Stimulated activated naive CD8-positive, alpha-beta T cell treated with anti-CD3 and anti-CD28 coated beads, Interleukin-15, Interleukin-2, amounts not matched to agents 100 U/mL and 50 U/mL, for 24 hours (primary cell): ENCODE measurements around the gene DUSP16.

Experiments
- ATAC-seq: fragments of 150-1000 bp; cut with Tn5 transposase; one replicate; pipeline ENCODE4 v1.10.0; 2021
- DNase-seq: peaks from one replicate; pipeline ENCODE4 v3.0.0; 2021

The DUSP16 gene

GRCh38 chr12:12441429-12441807 is 121.2 kb downstream of the DUSP16 start:
- DNase-seq = no peak
- no peak for ATAC-seq

DNA sequence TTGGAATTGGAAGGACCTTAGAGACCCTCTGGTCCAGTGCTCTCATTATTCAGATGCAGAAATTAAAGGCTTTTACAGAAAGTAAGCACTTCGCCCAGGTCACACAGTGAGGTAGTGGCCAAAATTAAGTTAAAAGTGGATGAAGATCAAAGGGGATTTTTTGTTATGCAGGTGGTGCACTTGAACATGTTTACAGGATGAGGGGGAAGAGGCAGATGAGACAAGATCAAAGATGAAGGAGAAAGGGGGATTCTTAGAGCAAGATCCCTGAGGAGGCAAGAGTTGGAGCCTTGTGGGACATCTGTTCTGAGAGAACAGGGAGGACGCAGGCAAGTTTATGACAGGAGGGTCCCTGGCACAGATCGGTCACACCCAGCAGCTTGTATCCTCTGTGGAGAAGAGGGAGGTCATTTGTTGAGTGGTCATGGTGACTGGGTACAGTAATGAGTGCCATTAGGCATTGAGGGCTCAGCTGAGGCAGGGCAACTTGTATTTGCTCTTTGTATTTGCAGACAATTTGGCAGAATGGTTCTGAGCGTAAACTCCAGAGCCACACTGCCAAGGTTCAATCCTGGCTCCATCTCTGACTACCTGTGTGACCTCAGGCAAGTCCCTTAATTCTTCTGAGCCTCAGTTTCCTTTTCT is 121.8 kb downstream of the DUSP16 start:
- ATAC-seq (no peak), DNase-seq (no peak)

DNA sequence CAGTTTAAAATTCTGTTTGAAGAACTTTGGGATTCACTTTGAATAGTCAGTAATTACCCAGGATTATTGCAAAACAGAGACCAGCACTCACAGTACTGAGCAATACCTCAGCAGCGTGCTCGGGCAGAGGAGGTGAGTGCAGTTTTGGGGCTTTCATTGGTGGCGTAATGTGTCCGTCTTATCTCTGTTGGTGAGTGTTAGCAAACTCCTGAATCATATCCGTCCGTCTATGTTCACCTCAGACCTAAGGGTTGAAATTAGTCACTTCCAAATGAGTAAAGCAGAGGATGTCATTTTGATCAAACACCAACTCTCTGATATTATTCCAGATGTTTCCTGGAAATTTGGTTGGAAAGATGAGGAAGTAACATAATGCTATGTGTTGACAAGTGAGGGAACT is 123.0 kb downstream of the DUSP16 start:
- peak; percentile 66 for DNase-seq

GRCh38 chr12:12436831-12437345 is 125.8 kb downstream of the DUSP16 start:
- no peak for ATAC-seq
- no peak for DNase-seq

More for the DNA sequence above, 123.0 kb downstream of the DUSP16 start:
- peak; percentile 88 for ATAC-seq

DNA sequence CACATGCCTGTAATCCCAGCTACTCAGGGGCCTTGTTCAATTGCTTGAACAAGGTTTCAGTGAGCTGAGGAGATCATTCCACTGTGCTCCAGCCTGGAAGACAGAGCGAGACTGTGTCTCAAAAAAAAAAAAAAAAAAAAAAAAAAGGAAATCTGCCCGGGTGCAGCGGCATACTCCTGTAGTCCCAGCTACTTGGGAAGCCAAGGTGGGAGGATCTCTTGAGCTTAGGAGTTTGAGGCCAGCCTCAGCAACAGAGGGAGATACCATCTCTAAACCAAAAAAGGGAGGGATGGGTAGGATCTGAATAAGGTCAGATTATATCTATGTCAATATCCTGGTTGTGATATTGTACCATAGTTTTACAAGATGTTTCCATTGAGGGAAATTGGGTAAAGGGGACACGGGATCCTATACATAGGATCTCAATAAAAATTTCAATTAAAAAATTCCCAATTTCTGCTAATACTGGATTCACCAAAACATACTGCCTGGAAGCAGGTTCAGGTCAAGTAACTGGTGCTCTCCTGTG is 129.4 kb downstream of the DUSP16 start:
- DNase-seq (no peak), ATAC-seq (no peak)

DNA sequence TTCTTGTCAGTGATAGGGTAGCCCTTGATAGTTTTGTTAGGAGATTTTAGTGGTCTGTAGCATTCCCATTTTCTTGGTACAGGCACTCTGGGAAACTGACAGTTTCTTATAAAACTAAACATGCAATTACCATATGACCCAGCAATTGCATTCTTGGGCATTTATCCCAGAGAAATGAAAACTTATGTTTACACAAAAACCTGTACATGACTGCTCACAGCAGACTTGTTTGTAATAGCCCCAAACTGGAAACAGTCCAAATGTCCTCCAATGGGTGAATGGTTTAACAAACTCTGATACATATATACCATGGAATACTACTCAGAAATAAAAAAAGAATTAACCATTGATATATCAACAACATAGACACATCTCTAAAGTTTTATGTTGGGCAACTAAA is 130.3 kb downstream of the DUSP16 start:
- DNase-seq (no peak), ATAC-seq (no peak)

DNA sequence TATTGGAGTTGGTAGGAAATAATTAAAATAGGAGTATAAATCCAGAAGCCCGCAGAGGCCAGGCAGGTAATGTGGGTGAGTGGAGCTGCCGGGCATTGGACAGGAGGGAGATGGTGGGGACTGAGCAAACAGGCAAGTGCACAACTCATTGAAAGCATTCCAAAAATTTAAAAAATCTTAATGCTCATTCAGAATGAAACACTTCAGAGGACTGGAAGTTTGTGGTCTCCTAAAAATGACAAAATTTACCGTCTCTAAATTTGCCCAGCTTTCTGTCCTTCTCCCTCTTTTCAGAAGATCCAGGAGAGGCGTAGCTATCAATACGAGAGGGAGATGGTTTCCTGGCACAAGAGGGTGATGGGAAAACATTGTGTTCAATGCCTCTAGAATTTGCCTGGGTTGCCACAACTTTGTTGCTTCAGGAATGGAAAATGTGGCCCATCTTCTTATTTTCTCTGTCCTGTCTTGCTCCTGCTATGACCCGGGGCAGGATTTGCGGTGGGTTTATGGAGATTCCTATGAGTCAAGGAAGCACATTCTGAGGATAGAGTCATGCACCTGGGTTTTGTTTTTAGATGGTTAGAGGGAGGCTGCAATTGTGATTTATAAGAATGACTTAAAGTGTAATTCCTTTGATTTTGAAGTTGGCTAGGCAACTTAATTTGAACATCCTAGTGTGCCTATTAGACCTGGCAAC is 133.6 kb downstream of the DUSP16 start:
- peak; percentile 25 for ATAC-seq

GRCh38 chr12:12428047-12428446 is 134.6 kb downstream of the DUSP16 start:
- ATAC-seq = peak; percentile 60

More for the DNA sequence above, 133.6 kb downstream of the DUSP16 start:
- DNase-seq = no peak

DNA sequence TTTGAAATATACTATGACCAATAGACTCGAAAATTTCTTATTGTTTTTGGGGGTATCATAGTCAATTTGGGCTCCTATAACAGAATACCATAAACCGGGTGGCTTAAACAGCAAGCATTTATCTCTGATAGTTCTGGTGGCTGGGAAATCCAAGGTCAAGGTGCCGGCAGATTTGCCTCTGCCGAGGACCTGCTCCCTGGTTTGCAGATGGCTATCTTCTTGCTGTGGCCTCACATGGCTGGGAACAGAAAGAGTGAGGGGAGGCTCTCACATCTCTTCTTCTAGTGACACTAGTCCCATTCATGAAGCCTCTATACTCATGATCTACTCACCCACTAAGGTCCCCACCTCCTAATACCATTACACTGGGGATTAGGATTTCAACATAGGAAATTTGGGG is 135.1 kb downstream of the DUSP16 start:
- DNase-seq (no peak), ATAC-seq (no peak)

More at GRCh38 chr12:12428047-12428446, 134.6 kb downstream of the DUSP16 start:
- DNase-seq = no peak

DNA sequence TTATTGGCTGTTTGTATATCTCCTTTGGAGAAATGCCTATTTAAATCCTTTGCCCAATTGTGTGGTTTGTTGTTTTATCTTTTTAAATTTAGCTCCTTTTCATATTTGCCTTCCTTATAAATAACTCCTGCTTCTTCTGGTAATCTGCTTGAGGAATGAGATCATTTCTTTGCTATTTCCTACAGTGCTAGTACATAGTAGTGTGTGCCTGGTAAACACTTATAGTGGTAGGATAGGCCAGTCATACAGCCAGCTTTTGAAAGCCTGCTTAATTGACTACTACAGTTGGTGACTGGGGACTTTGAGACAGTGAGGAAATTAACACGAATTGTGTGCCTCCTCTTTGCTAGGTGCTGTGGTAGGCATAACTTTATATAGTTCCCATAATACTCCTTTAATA is 137.0 kb downstream of the DUSP16 start:
- no peak for DNase-seq
- no peak for ATAC-seq

- no peak for DNase-seq
- ATAC-seq = no peak
Measured at GRCh38 chr12:12425001-12425400, 137.7 kb downstream of the DUSP16 start.
